Measurements from ENCODE around the gene KIF5C.

GRCh38 chr2:148955798-148956197 is 80.8 kb downstream of the KIF5C start:
- TF ChIP-seq CTCF (IDR thresholded peaks at IDR 0.05) (no peak), POLR2A (IDR thresholded peaks at IDR 0.05) (no peak), POLR2AphosphoS5 (IDR thresholded peaks at IDR 0.05) (no peak)

Data from breast epithelium (tissue), 3 donors.